Measurements from ENCODE around the gene ACAP2. TPM values are rescaled to one million over a fixed set of nuclear protein-coding genes. Genes with fewer than 3 reads are reported as not detected.

ACAP2 gene
- total RNA-seq, 2 experiments from 2014 or later = 54.6 to 55.7 TPM

DNA sequence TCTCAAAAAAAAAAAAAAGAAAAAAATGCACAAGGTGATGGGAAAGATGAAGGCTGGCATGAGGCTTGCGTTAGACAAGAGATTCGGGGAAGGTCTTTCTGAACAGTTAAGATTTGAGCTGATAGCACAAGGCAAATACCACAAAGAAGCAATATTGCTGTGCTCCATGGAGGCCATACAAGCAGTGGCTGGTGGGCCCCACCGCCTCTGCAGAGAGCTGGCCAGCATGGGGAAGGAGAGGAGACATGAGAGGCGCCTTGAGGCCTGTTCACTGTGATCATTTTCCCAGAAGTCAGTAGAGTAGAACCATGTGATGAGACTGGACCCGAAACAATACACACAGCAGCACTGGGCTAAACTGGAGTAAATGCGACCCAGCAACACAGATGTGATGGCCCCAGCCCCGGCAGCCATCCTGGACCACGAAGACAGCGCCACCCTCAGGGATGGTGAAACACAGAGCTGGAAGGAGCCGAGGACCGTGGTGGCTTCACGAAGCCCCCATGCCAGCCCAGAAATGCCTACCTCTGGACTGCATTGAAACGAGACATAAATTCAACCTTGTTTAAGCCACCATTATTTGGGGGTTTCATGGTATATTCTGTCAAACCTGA lies 177.3 kb downstream of the ACAP2 start:
- POLR2A ChIA-PET = interaction anchor here (0.8 to 1.5 kb wide), 3 partner anchors 10 to 583 kb away, joined by 3 read pairs; no protein-coding TSS in a partner anchor
- Mint-ChIP-seq H3K4me1 (ENCODE audit: low read depth) (peaks cover 32% of the 10 kb centered on the region), H3K4me3 (no peak overlapping the region), H3K36me3 (ENCODE audit: low read depth) (peaks cover 18% of the 10 kb centered on the region), H3K27ac (no peak overlapping the region), H3K9me3 (no peaks in the 10 kb centered on the region), H3K27me3 (no peaks in the 10 kb centered on the region)
- TF ChIP-seq, protein P1, sequence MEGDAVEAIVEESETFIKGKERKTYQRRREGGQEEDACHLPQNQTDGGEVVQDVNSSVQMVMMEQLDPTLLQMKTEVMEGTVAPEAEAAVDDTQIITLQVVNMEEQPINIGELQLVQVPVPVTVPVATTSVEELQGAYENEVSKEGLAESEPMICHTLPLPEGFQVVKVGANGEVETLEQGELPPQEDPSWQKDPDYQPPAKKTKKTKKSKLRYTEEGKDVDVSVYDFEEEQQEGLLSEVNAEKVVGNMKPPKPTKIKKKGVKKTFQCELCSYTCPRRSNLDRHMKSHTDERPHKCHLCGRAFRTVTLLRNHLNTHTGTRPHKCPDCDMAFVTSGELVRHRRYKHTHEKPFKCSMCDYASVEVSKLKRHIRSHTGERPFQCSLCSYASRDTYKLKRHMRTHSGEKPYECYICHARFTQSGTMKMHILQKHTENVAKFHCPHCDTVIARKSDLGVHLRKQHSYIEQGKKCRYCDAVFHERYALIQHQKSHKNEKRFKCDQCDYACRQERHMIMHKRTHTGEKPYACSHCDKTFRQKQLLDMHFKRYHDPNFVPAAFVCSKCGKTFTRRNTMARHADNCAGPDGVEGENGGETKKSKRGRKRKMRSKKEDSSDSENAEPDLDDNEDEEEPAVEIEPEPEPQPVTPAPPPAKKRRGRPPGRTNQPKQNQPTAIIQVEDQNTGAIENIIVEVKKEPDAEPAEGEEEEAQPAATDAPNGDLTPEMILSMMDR (IDR thresholded peaks at IDR 0.05) = no peak
- CTCF ChIA-PET = interaction anchor here (1.9 kb wide), 1 partner anchor 583 kb away, joined by 4 read pairs; no protein-coding TSS in a partner anchor
- ATAC-seq = no peak
- DNase-seq = no peak
- intact Hi-C loops (cut with micrococcal nuclease) = no loop called here

DNA sequence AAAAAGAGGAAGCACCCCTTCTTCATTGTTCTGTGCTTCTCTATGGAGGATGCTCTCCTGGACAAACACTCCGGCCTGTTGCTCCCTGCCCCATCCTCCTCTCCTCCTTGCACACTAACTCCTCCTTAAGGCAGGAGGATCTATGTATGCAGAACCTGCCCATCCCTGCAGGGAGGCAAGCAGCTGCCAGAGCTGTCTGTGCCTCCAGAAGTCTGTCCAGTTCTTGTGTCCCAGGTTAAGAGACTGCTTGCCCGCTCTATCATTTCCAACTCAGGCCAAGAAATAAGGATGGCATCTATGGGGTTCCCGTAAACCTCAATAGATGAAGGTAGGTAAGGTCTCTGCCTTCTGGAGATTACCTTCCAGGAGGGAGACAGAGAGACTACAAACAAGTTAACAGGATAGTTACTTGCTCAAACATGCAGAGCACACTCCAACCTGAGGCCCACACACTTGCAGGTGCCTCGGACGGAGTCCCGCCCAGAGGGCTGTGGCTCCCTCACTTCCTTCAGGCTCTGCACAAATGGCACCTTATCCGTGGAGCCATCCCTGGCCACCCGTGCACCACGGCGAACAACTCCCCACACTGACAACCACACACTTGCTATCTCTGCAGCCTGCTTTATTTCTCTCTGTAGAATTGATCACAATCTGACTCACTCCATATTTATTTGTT lies 178.8 kb downstream of the ACAP2 start:
- DNase-seq = no peak
- no peak for ATAC-seq
- H3K27me3 Mint-ChIP-seq = no peaks in the 10 kb centered on the region
- H3K4me3 Mint-ChIP-seq = no peak overlapping the region
- intact Hi-C loops (cut with micrococcal nuclease) = loop anchor here (5.0 kb wide), 1 partner anchor 252 kb away; no protein-coding TSS in a partner anchor
- peaks cover 25% of the 10 kb centered on the region for H3K4me1 Mint-ChIP-seq (ENCODE audit: low read depth)
- ChIA-PET CTCF (interaction anchor here (1.0 to 2.3 kb wide), 3 partner anchors 7 to 593 kb away, joined by 3 to 11 read pairs (median 7); partner anchors contain the start of genes LSG1 and XXYLT1), POLR2A (interaction anchor here (1.2 kb wide), 1 partner anchor 581 kb away, joined by 3 read pairs; no protein-coding TSS in a partner anchor)
- no peak overlapping the region for H3K27ac Mint-ChIP-seq
- no peaks in the 10 kb centered on the region for H3K9me3 Mint-ChIP-seq
- peaks cover 16% of the 10 kb centered on the region for H3K36me3 Mint-ChIP-seq (ENCODE audit: low read depth)
- TF ChIP-seq, protein P1 (IDR thresholded peaks at IDR 0.05) = no peak

DNA sequence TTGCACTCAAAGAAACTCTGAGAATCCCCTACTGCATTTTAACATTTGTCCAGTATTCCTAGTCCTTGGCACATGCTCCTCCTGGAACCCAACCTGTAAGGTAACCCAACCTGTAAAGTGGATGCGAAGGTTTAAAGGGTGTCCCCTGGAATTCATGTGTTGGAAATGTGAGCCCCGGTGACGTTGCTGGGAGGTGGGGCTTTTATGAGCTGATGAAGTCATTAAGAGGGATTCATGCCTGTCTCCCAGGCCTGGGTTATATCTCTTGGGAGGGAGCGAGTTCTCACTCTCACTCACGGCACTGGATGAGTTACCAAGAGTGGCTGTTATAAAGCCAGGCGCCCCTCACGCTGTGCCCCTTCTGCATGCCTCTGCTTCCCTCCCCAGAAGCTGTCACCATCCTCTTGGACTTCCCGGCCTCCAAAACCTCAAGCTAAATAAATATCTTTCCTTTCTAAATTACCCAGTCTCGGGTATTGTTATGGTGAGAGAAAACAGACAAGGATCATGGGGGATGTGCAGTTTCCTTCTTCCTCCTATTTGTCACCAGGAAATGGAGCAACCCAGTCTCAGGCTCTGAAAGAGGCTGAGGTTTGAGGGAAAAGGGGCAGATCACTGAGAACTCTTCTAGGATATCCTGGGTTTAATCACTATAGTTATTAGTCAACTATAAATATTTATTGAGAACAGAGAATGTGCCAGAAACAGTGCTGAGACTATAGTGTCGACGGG lies 179.5 kb downstream of the ACAP2 start:
- ChIA-PET POLR2A (interaction anchor here (1.0 kb wide), 1 partner anchor 162 kb away, joined by 3 read pairs; no protein-coding TSS in a partner anchor), CTCF (interaction anchor here (0.7 to 3.3 kb wide), 6 partner anchors 8 to 686 kb away, joined by 3 to 30 read pairs (median 8); partner anchors contain the start of genes LSG1 and XXYLT1)
- Mint-ChIP-seq H3K4me3 (no peak overlapping the region), H3K27ac (no peak overlapping the region), H3K27me3 (no peaks in the 10 kb centered on the region), H3K36me3 (ENCODE audit: low read depth) (peaks cover 12% of the 10 kb centered on the region), H3K9me3 (no peaks in the 10 kb centered on the region), H3K4me1 (ENCODE audit: low read depth) (peaks cover 27% of the 10 kb centered on the region)
- no peak for DNase-seq
- TF ChIP-seq, protein P1 (IDR thresholded peaks at IDR 0.05) = no peak
- no peak for ATAC-seq
- intact Hi-C loops (cut with micrococcal nuclease) = loop anchor here (5.0 kb wide), 1 partner anchor 251 kb away; no protein-coding TSS in a partner anchor

DNA sequence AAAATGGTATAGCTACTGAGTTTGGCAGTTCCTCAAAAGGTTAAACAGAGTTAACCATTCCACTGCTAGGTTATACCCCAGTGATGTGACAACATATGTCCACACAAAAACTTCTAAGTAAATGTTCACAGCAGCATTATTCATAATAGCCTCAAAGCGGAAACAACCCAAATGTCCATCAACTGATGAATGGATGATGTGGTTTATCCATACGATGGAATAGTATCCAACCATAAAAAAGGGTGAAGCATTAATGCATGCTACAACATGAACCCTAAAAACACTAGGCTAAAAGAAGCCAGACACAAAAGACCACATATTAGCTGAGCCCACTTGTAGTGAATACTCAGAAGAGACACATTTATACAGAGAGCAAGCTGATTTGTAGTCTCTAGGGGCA lies 180.9 kb downstream of the ACAP2 start:
- no peak overlapping the region for H3K27ac Mint-ChIP-seq
- DNase-seq = no peak
- H3K36me3 Mint-ChIP-seq (ENCODE audit: low read depth) = peaks cover 10% of the 10 kb centered on the region
- H3K9me3 Mint-ChIP-seq = no peaks in the 10 kb centered on the region
- intact Hi-C loops (cut with micrococcal nuclease) = loop anchor here (5.0 kb wide), 1 partner anchor 250 kb away; no protein-coding TSS in a partner anchor
- no peak for ATAC-seq
- H3K4me3 Mint-ChIP-seq = no peak overlapping the region
- H3K27me3 Mint-ChIP-seq = no peaks in the 10 kb centered on the region
- TF ChIP-seq, protein P1 (IDR thresholded peaks at IDR 0.05) = no peak
- POLR2A ChIA-PET = interaction anchor here (0.8 to 2.0 kb wide), 2 partner anchors 8 to 9 kb away, joined by 5 to 14 read pairs; partner anchors contain the start of gene XXYLT1
- CTCF ChIA-PET = interaction anchor here (1.4 to 3.3 kb wide), 6 partner anchors 9 to 590 kb away, joined by 5 to 51 read pairs (median 12); partner anchors contain the start of genes LSG1 and XXYLT1
- peaks cover 31% of the 10 kb centered on the region for H3K4me1 Mint-ChIP-seq (ENCODE audit: low read depth)

Data from activated CD8-positive, alpha-beta T cell treated with anti-CD3 and anti-CD28 coated beads for 36 hours (primary cell).